SK-N-MC (cell line): Measurements from ENCODE around the gene CCDC32.

Experiments used
- DNase-seq: peaks from one replicate; pipeline ENCODE4 v3.0.0-alpha.2; 2011; ENCODE audit warnings: low read depth, low spot score
- H3K27ac ChIP-seq: fragments of 200-600 bp; sonication (generic); 2 replicates; pipeline ENCODE4 v1.5.1; 2016; ENCODE audit warnings: mixed run types
- H3K36me3 ChIP-seq: fragments of 200-600 bp; sonication (generic); 2 replicates; pipeline ENCODE4 v1.6.1; 2017; ENCODE audit warnings: antibody characterized with exemption, low read length, mixed read lengths; ENCODE audit not compliant: insufficient read depth
- H3K4me3 ChIP-seq: fragments of 200-600 bp; sonication (generic); 2 replicates; pipeline ENCODE4 v1.5.1; 2016
- H3K9ac ChIP-seq: fragments of 200-600 bp; sonication (generic); 2 replicates; pipeline ENCODE4 v1.8.0; 2017; ENCODE audit warnings: mixed run types, mixed read lengths; ENCODE audit not compliant: insufficient read length
- H3K9me3 ChIP-seq: fragments of 200-600 bp; sonication (generic); 2 replicates; pipeline ENCODE4 v1.6.1; 2017; ENCODE audit warnings: low read depth, mild to moderate bottlenecking, antibody characterized with exemption, low read length, moderate library complexity, mixed read lengths
- EZH2 ChIP-seq: fragments of 200-600 bp; sonication (generic); IDR thresholded peaks from one replicate; pipeline ENCODE4 v1.6.1; 2017; ENCODE audit warnings: antibody characterized with exemption
- FOXP2 ChIP-seq: optimal IDR thresholded peaks from 2 replicates; pipeline ENCODE3; 2011; ENCODE audit warnings: mild to moderate bottlenecking, moderate library complexity; ENCODE audit not compliant: insufficient read depth; ENCODE audit errors: extremely low read length, control extremely low read depth
- POLR2AphosphoS5 ChIP-seq: IDR thresholded peaks from 2 replicates; pipeline ENCODE4 v1.6.1; 2012; ENCODE audit warnings: mild to moderate bottlenecking, low read depth, low read length, borderline replicate concordance

Gene CCDC32

GRCh38 chr15:40555876-40556275 lies 9.0 kb downstream of the CCDC32 start:
- no peak overlapping the region for H3K4me3 ChIP-seq
- H3K27ac ChIP-seq = no peak overlapping the region
- DNase-seq = no peak
- TF ChIP-seq POLR2AphosphoS5 = no peak
- no peak for TF ChIP-seq FOXP2
- no peak for TF ChIP-seq EZH2
- no peaks in the 10 kb centered on the region for H3K9me3 ChIP-seq
- H3K9ac ChIP-seq = no peak overlapping the region
- peaks cover 13% of the 10 kb centered on the region for H3K36me3 ChIP-seq

GRCh38 chr15:40554161-40554525 lies 10.7 kb downstream of the CCDC32 start:
- no peak for DNase-seq
- no peak overlapping the region for H3K4me3 ChIP-seq
- peaks cover 13% of the 10 kb centered on the region for H3K36me3 ChIP-seq

GRCh38 chr15:40550341-40551037 lies 14.4 kb downstream of the CCDC32 start:
- H3K4me3 ChIP-seq = no peak overlapping the region
- peaks cover 6% of the 10 kb centered on the region for H3K36me3 ChIP-seq
- no peak overlapping the region for H3K27ac ChIP-seq
- no peaks in the 10 kb centered on the region for H3K9me3 ChIP-seq
- H3K9ac ChIP-seq = no peak overlapping the region
- TF ChIP-seq POLR2AphosphoS5 (no peak), FOXP2 (no peak), EZH2 (no peak)
- no peak for DNase-seq

More at GRCh38 chr15:40554161-40554525, 10.7 kb downstream of the CCDC32 start:
- no peak for TF ChIP-seq POLR2AphosphoS5
- no peak for TF ChIP-seq FOXP2
- TF ChIP-seq EZH2 = no peak
- Histone ChIP-seq H3K9me3 (no peaks in the 10 kb centered on the region), H3K27ac (no peak overlapping the region), H3K9ac (no peak overlapping the region)

- Histone ChIP-seq H3K9me3 (no peaks in the 10 kb centered on the region), H3K4me3 (no peak overlapping the region), H3K27ac (no peak overlapping the region), H3K9ac (no peak overlapping the region), H3K36me3 (peaks cover under 1% of the 10 kb centered on the region; the same call in 1 of the 2 replicates)
- TF ChIP-seq EZH2 (no peak), POLR2AphosphoS5 (no peak), FOXP2 (no peak)
- no peak for DNase-seq
Observed at GRCh38 chr15:40549894-40550293, 14.9 kb downstream of the CCDC32 start.

- Histone ChIP-seq H3K4me3 (no peak overlapping the region), H3K9ac (no peak overlapping the region), H3K36me3 (no peaks in the 10 kb centered on the region; the same call in 1 of the 2 replicates), H3K27ac (no peak overlapping the region), H3K9me3 (no peaks in the 10 kb centered on the region)
- TF ChIP-seq POLR2AphosphoS5 = no peak
- no peak for DNase-seq
Observed at GRCh38 chr15:40548610-40549009, 16.2 kb downstream of the CCDC32 start.

GRCh38 chr15:40545457-40545856 lies 19.4 kb downstream of the CCDC32 start:
- Histone ChIP-seq H3K27ac (no peak overlapping the region), H3K4me3 (no peak overlapping the region), H3K9me3 (no peaks in the 10 kb centered on the region), H3K9ac (no peak overlapping the region), H3K36me3 (no peaks in the 10 kb centered on the region; the same call in 1 of the 2 replicates)
- TF ChIP-seq EZH2 (no peak), FOXP2 (no peak), POLR2AphosphoS5 (no peak)
- DNase-seq = no peak

- no peak for DNase-seq
- TF ChIP-seq FOXP2 = no peak
- TF ChIP-seq POLR2AphosphoS5 = no peak
- no peak for TF ChIP-seq EZH2
- no peak overlapping the region for H3K9ac ChIP-seq
Observed at GRCh38 chr15:40543631-40544294, 21.1 kb downstream of the CCDC32 start.

GRCh38 chr15:40543082-40543481 lies 21.8 kb downstream of the CCDC32 start:
- Histone ChIP-seq H3K4me3 (no peak overlapping the region), H3K36me3 (no peaks in the 10 kb centered on the region), H3K27ac (no peak overlapping the region)

More at GRCh38 chr15:40543631-40544294, 21.1 kb downstream of the CCDC32 start:
- H3K27ac ChIP-seq = no peak overlapping the region
- H3K9me3 ChIP-seq = no peaks in the 10 kb centered on the region
- no peaks in the 10 kb centered on the region; the same call in 1 of the 2 replicates for H3K36me3 ChIP-seq
- H3K4me3 ChIP-seq = no peak overlapping the region

More at GRCh38 chr15:40543082-40543481, 21.8 kb downstream of the CCDC32 start:
- TF ChIP-seq EZH2 = no peak
- TF ChIP-seq POLR2AphosphoS5 = no peak
- TF ChIP-seq FOXP2 = no peak
- DNase-seq = no peak
- no peaks in the 10 kb centered on the region for H3K9me3 ChIP-seq
- H3K9ac ChIP-seq = no peak overlapping the region
